HTERT RPE-1 (cell line): ENCODE measurements around the gene SLC45A3.

Source experiments
- in situ Hi-C: fragments of 300-500 bp; cut with MboI; formaldehyde crosslinking; loops from 4 replicates; pipeline ENCODE4 v1.14.3; 2020; ENCODE audit warnings: low sequenced_read_pairs

The SLC45A3 gene

GRCh38 chr1:205701420-205701819 is 21.1 kb upstream of the SLC45A3 start:
- in situ Hi-C loops, result no loop called here

- in situ Hi-C loops, result no loop called here
Measured at GRCh38 chr1:205700865-205701401, 20.6 kb upstream of the SLC45A3 start.

- in situ Hi-C loops, result no loop called here
Measured at GRCh38 chr1:205699416-205699815, 19.1 kb upstream of the SLC45A3 start.

- in situ Hi-C loops, result no loop called here
Measured at GRCh38 chr1:205698921-205699320, 18.6 kb upstream of the SLC45A3 start.

GRCh38 chr1:205693421-205693991 is 13.2 kb upstream of the SLC45A3 start:
- in situ Hi-C loops, result no loop called here

- in situ Hi-C loops, result no loop called here
Measured at GRCh38 chr1:205692423-205692822, 12.1 kb upstream of the SLC45A3 start.

GRCh38 chr1:205690122-205690756 is 9.9 kb upstream of the SLC45A3 start:
- in situ Hi-C loops, result no loop called here

GRCh38 chr1:205689479-205689878 is 9.2 kb upstream of the SLC45A3 start:
- in situ Hi-C loops, result no loop called here

- in situ Hi-C loops, result no loop called here
Measured at GRCh38 chr1:205688171-205689080, 8.1 kb upstream of the SLC45A3 start.

GRCh38 chr1:205687242-205687641 is 6.9 kb upstream of the SLC45A3 start:
- in situ Hi-C loops, result no loop called here

- in situ Hi-C loops, result no loop called here
Measured at GRCh38 chr1:205681364-205681763, 1.1 kb upstream of the SLC45A3 start.

- in situ Hi-C loops, result no loop called here
Measured at GRCh38 chr1:205678286-205679111, 1.8 kb downstream of the SLC45A3 start.

- in situ Hi-C loops, result no loop called here
Measured at GRCh38 chr1:205677167-205677566, 3.1 kb downstream of the SLC45A3 start.

- in situ Hi-C loops, result no loop called here
Measured at GRCh38 chr1:205676597-205676996, 3.7 kb downstream of the SLC45A3 start.

- in situ Hi-C loops, result no loop called here
Measured at GRCh38 chr1:205676002-205676401, 4.3 kb downstream of the SLC45A3 start.

- in situ Hi-C loops, result no loop called here
Measured at GRCh38 chr1:205675247-205675646, 5.1 kb downstream of the SLC45A3 start.

GRCh38 chr1:205672970-205673369 is 7.3 kb downstream of the SLC45A3 start:
- in situ Hi-C loops, result no loop called here

- in situ Hi-C loops, result no loop called here
Measured at GRCh38 chr1:205672395-205672889, 7.9 kb downstream of the SLC45A3 start.

- in situ Hi-C loops, result no loop called here
Measured at GRCh38 chr1:205670611-205671430, 9.5 kb downstream of the SLC45A3 start.

GRCh38 chr1:205670150-205670446 is 10.2 kb downstream of the SLC45A3 start:
- in situ Hi-C loops, result no loop called here
